Measurements from ENCODE around the gene MVB12B.

The MVB12B gene

DNA sequence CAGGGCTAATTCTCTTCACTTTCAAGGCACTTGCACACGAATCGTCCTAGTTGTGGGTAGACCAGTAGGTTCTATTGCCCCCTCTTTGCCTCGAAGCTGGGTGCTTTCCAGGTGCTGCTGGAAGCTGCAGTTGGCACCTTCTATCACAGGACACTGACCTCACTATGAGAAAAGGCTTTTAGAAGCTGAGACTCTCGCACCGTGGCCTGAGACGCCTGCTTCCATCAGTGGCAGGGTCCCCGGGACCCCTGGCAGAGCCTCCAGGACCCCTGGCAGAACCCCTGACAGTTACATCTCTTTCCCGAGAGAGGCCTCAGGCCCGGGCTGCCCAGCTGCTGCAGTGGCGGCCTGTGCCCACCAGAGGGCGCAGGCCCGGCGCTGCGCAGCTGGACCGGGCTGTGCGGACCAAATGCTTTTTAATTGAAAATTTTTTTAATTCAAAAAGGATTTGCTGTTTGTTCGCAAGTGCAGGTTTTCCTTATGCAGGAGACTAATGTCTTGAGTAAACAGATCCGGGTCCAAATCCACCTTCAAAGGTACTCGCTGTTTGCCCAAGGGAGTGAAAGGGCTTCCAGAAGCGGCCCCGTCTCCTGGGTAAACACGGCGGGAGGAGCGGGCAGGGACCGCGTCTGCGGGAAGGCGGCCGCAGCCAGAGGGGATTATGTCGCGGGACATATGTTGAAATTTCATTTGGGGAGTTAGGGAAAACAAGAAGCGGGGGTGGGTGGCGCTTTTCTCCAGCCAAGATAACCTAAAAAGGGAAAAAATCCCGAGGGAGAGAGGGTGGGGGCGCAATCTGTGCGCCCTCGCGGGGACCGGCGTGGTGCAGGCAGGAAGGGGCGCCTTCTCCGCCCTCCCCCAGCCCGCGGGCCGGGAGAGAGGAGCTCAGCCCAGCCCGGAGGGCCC is 172.6 kb downstream of the MVB12B start:
- DNase-seq: no peak

DNA sequence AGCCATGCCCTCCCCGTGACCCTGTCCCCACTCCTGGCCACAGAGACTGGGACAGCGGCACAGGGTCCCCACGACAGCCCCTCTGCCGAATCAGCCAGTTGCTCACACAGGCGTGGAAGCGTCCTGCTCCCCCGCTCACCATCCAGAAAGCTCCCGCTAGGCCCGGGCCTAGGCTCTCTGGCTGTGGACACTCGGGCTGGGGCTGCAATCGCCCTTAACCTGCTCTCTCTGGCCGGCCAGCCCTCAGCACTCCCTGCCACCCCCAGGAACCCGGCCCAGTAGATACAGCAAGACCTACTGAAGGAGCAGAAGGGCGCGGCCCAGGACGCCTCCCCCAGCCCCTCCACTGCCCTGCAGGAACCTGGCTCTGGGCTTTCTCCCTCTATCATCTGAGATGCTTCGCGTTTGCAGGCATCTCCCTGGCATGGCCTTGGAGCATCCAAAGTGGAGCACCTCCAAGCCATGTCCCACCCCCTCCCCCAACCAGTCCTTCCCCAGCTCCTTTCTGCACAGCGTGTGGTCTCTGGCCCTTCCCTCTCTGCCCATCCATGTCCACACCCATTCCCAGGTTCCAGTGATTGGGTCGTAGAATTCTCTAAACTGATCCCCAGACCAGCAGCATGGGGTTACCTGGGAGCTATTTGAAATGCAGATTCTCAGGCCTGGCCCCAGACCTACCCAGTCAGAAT is 173.4 kb downstream of the MVB12B start:
- DNase-seq: no peak

DNA sequence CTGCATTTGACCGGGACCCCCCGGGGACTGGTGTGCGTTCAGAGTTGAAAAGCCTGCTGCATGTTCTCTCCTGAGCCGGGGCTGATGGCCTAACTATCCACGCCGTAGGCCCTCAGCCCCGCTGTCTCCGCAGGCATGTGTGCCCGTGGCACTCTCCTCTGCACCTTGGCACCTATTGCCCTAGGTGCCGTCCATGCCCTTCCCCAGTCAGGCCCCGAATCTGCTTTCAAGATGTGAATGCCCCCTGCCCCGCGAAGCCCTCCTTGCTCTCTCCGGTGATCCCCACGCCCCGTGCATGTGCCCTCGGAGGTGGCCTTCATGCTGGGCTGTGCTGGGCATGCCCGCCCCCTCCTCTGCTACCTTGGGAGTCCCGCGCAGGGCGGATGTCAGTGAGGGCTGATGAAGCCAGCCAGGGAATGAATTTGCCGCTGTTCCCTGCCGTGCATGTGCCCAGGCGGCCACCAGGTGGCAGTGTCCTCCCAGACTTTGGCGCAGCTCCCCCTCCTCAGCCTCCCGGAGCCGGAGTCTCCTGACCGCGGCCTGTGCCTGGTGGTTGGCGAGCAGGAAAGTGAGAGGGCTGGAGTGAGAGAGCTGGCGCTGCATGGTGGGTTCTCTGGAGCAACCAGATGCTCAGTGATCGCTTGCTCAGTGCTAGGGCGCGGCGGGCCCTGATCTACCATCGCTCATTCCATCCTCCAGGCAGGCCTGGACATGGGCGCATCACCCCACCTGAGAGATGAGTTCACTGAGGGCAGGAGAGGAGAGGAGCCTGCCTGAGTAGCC is 174.2 kb downstream of the MVB12B start:
- DNase-seq: peak; percentile 37

DNA sequence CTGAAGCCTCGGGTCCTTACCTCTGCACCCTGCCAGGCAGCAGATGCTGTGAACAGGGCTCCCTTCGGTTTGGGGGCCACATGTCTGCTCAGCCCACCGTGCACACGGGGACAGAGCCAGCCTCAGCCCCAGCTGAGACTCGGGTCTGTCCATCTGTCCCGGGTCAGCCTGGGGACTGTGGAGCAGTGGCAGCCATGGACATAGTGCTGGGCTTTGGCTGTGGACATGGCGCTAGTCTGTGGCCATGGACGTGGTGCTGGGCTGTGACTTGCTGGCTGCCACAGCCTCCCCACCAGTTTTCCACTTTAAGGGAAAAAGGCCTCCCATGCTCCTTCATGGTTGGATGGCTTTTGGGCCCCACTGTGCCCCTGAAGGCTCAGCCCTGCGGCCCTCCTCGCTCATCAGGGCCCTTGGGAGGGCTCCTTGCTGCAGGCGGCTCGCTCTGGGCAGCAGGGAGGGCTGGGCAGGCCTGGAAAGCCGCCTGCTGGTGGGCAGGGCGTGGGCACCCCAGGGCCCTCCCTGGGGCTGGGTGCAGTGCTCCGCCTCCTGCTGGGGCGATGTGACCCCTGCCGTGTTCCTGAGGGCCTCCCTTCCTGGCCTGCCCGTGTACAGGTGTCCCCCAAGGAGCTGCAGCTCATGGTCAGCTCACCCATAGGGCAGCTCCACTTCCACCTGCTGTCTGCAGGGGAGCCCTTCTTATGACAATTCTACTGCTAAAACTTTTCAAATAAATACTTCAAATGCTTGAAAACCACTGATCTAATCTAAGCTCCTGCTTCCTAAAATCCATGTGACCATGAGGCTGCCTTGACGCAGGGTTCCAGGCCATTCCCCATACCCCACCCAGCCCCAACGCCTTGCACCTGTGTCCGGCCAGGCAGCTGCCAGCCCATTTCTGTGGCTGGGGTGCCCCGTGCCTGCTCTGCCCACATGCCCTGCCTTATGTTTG is 175.0 kb downstream of the MVB12B start:
- no peak for DNase-seq

DNA sequence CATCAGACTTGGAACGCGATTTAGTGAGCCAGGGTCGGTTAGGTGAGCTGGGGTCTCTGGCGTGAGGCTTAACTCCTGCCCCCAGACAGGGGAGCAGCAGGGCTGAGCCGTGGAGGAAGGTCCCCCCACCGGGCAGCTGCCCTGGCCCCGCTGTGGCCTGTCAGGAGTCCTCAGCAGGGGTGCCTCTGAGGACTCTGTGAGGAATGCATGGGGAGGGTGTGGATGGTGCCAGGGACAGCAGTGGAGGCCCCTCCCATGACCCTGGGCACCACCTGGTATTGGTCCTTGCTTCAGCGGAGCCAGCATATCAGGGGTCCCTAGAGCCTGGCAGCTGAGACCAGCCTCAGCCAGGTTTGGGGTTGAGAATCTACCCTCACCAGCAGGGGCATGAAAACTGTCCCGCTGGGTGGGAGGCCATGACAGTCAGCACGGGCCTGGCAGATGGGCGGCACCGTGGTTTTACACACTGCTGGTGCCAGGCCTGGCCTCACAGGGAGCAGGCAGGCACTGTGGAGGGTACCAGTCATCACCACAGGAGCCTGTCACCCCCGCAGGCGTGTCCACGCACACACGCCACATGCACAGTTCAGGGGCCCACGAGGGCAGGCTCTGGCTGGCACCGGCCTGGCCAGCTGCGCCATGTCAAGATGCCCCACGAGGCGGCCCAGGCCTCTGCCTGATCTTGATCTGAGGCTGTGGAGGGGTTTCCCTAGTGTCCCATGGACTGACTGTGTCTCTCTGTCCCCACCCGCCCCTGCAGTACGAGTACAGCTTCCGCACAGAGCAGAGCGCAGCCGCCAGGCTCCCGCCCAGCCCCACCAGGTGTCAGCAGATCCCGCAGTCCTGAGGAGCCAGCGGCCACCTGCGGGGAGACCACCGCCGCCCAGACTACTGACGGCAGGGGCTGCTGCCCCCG is 176.0 kb downstream of the MVB12B start:
- DNase-seq: no peak

DNA sequence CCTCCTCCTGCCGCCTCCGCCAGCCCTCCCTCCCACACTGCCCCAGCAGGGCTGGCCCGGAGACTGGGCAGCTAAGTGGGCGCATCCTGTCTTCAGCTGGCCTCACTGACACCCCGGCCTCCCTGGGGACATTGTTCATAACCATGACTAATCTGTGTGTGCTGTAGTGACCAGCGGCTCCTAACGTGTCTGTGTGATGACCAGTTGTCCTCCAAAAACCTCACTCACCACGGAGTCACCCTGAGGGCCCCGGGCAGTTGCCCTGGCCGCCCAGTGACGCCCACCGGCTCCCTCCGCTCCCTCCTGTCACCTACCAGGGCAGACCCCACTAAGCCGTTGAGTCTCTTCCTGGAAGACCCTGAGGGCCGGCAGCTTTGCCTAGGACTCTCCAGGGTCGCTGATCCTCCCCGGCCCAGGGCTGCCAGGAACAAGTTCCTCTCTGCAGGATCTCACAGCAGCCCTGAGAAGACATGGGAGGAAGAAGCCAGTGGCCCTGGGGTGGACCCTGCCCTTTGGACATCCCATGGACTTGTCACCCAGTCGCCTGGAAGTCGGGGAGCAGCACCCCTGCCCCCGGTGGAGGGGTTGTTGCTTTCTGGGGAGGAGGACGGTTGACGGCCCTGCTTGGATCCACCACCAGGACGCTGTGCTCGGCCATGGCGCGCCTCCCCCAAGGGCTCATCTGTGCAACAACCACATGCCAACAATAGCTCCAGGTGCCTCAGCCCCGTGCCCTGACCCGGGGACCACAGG is 176.9 kb downstream of the MVB12B start:
- no peak for DNase-seq

DNA sequence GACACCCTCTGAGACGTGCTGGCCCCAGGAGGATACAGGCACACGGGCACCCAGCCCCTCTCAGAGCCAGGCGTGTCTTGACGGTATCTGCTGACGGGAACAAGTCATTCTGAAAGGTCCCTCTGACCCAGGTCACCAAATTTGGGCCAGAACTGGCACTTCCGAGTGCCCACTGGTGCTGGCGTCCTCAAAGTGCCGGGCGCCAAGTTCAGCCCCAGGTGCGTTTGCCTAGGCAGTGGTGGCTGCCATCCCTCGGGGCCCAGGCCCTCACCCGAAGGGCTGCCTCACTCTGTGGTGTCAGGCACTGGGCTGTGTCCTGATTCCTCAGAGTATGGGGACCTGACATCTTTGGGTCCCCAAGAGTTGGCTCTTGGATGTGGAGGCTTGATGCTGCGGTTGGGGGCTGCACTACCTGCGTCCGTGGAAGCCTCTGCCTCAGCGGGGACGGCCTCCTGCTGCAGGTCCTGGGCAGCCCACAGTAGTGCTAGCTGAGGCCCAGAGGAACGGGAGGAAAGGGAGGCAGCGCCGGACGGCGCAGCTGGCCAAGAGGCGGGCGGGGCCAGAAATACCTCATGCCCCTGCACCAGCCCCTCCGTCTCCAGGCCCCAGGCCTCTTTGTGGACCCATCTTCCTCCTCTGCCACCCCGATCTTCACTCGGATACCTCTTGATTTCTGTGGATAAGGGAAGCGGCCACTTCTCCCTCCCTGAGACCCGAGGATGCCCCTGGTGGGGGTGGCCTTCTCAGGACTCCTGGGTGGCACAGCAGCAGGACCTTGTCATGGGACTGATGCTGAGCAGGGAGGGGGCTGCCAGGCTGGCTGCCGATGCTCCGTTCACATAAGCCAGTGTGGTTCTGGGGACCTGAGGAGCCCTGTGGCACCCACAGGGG is 177.7 kb downstream of the MVB12B start:
- no peak for DNase-seq

DNA sequence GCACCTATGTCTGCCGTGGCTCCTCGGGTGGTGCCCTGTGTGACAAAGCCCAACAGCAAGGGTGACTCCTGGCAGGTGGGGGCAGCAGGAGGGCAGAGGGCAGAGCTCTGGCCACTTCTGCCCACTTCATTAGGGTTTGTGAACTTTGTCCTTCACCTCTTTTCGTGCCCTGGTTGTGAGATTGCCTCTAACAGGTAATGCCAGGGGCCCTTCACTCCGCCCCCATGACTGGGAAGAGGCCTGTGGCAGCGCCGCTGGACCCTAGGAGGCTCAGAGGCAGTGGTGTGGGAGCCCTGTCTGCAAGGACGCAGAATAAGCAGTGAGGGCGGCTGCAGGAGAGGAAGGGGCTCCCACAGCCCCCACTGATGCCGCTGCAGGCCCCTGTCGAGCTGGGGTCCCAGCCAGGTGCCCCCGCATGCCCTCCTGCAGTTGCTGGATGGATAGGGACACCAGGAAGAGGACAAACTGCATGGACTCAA is 178.4 kb downstream of the MVB12B start:
- no peak for DNase-seq

DNA sequence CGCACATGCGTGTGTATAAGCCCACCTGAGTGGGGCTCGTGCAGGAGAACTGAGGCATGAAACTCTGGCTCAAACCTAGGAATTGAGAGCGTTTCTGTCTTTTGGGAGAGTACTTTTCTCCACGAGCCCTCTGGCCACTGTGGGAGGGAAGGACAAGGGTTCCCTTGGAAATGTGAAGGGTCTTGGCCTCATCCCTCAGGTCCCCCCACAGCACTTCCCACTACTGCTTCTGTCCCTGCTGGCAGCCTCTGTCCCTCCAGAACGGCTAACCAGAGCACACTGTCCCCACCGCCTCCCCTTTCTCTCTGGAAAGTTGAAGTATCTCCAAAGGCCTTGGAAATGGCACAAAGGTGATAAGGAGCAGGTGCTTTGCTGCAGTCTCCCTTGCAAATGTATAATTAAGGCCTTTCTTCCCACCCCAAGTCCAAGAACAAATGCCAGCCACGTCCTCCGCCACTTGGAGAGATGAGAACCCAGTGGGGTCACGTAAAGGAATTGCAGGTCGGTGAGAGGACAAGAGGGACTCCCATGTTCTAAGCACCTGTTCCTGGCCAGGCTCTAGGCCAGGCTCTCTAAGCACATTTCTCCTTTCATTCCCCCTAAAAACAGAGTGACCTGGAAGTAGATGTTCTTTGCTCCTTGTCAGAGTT is 179.2 kb downstream of the MVB12B start:
- DNase-seq: no peak

DNA sequence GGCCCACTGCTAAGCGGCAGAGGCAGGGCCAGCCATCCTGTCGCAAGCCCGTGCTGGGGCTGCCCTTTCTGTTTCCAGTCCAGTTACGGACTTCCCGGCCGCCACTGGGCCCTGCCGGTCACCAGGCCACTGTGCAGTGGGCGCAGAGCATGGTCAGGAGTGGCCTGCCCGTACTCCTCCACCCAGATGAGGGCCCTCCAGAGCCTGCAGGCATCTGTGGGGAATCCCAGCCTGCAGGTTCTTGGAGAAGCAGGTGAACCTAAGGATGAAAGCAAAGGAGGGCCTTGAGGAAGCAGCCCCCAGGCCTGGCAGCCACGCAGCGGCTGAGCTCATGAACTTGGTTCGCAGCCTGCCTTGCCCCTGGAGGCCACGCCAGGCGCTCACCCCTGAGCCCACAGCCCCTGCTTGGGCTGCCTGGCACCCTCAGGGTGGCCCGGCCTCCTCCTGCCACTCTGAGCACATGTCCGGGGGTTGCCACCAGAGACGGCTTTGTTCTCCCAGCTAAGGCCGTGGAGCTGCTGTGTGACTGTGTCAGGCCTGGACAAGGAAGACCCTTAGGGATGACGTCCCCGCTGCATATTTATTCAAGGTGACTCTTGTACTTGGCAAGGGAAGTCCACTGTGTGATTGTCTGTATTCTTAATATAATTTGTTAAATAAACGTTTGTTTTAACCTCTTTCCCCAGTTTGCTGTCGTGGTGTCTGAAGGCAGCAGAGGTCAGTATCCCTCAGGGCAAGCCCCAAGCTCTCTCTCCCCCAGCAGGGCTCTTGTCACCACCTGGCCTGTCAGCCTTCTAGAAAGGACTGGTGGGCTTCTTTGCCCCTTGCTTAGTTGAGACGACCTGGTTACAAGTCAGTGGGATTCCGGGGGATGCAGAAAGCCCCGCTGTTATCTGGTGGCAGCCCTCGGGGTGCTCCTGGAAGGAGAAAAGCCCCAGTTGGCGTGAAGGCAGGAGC is 180.0 kb downstream of the MVB12B start:
- no peak for DNase-seq

DNA sequence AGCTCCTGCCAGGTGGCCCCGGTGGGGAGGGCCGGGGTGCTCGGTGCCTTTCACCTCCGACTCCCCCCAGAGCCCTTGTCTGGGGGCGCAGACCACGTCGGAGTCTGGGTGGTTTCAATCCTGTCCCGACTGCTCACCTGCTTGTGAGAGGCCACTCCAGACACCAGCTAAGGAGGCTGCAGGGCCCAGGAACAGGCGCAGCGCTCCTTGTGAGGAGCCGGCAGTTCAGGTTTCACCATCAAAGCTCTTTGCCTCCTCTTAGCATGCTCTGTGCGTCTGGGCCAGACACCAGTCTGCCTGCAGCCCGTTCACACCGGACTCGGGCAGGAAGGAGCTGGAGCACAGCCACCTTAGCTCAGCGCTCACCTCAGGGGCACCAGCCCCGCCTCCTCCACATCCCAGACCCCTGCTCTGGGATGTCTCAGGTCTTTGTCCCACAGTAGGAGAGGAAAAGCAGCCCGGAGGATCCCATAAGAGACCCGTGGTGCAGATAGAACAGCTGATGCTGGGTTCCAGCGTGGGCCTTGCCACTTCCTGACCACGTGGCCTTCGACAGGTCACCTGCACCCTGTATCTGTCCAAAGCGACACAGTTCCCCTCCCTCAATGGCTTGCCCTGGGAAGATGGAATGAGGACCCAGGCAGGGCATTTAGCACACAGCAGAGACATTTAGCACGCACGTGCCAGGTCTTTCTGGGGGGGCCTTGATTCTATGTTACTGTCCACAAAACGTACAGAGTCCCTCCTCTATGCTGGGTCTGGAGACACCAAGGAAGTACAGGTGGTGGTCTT is 180.9 kb downstream of the MVB12B start:
- no peak for DNase-seq

DNA sequence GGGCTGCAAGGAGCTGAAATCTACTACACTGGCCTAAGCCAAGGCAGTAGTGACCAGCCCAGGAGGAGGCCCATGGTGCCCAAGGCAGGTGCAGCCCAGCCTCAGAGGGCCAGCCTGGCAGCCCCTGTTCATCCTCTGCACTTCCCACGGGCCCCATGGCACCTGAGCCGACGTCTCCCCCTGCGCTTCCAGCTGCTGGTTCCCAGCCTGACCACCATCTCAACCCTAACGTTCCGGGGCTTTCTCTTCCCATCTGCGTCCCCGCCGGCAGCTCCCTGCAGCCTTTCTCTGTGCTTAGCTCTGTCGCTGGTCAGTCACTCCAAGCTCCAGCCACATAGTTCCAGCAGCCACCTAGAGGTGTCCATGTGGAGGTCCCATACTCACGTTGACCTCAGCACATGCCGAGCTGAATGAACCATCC is 181.6 kb downstream of the MVB12B start:
- no peak for DNase-seq

DNA sequence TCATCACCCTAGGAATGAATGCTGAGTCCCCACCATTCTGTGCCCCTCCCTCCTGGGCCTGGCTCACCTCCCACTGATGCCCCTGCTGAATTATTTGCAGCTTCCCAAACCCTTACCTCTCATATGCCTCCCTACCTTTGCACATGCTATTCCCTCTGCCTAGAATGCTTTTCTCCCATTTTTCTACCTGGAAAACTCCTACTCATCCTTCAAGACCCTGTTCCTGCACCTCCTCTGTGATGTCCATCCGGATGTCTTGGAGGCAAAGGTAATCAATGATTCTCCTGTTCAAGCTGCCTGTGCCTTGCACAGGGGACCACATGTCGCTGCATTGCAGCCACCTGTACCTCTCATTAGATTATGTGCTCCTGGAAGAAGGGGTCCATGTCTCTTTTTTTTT is 182.3 kb downstream of the MVB12B start:
- no peak for DNase-seq

DNA sequence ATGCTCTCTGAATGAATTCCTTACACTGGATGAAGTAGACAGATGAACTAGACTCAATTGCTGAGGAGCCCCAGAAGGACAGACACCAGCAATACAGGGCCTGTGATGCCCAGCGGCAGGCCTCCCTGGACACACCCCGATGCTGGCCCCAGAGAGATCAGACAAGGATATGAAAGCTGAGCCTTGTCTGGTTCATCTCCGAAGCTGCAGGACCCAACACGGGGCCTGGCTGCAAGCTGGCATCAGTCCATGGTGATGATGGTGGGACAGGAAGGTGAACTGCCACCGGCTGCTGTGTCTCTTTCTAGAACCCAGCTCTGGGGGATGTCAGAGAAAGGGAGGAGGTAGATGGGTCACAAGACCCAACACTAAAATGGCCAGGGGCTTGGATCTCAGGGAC is 183.1 kb downstream of the MVB12B start:
- DNase-seq: no peak

DNA sequence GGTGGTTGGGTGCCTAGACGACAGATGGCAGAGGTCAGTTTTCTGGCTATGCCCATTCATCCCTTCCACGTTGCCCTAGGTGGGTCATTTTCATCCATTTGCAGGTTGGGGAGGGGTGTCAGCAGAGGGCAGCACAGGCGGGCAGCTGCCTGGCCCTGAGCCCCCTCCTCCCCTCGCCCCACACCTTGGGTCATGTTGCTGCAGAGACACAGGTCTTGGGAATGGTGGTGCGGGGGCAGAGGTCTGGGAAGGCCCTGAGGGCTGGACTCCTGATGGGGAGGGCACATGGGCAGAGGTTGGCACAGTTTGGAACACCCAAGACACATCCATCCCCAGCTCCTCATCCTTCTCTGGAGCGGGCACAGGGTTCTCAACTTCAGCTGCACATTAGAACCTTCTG is 183.9 kb downstream of the MVB12B start:
- no peak for DNase-seq

DNA sequence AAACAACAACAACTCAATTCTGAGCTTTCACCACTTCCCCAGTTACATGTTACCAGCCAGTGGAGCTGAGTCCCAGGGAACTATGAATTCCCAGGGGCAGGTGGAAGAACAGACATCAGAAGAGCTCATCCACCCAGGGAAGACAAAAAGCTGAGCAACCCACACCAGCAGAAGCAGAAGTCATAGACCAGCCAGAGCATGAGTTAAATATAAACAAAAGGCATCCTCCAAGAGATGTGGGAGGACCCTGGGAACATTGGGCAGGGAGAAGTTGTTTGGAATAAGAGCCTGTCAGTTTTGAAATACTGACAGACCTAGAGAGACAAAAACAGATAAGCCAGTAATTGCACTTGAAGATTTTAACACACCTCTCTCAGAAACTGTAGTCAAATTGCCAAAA is 184.8 kb downstream of the MVB12B start:
- DNase-seq: no peak
